Spleen (tissue), 7 donors: Measurements from ENCODE around the gene KCNH8.

Experiments used
- POLR2A ChIP-seq, 3 donors: fragments of 450-650 bp; IDR thresholded peaks; one replicate each; pipeline ENCODE4 v1.5.1; 2017; ENCODE audit warnings: antibody characterized with exemption in 3 of 3, mild to moderate bottlenecking in 1 of 3
- POLR2AphosphoS5 ChIP-seq, 3 donors: sonication (generic); formaldehyde crosslinking; IDR thresholded peaks; one replicate each; pipeline ENCODE4 v1.5.1; 2017; ENCODE audit warnings: antibody characterized with exemption in 3 of 3
- TF ChIP-seq, protein P1 (sequence below), 11 experiments: fragments of 200-600 bp in 7 of 11; fragments of 450-650 bp in 4 of 11; sonication (generic) in 4 of 11; IDR thresholded peaks in 8 of 11; conservative IDR thresholded peaks in 3 of 11; 1 replicate in 7 of 11; 2 replicates in 4 of 11; pipeline versions ENCODE4 v1.4.0 to v1.8.0; 2016 to 2021; ENCODE audit warnings: antibody characterized with exemption in 11 of 11, inconsistent platforms in 4 of 11, mild to moderate bottlenecking in 1 of 11
- donor health status: DM: no; HTN: no; CAD: no; lungs with moderate emphysema.
- donor health status: DM: no; HTN: no; CAD: no.
- donor health status: DM: no; HTN: no; CAD: no.

DNA sequence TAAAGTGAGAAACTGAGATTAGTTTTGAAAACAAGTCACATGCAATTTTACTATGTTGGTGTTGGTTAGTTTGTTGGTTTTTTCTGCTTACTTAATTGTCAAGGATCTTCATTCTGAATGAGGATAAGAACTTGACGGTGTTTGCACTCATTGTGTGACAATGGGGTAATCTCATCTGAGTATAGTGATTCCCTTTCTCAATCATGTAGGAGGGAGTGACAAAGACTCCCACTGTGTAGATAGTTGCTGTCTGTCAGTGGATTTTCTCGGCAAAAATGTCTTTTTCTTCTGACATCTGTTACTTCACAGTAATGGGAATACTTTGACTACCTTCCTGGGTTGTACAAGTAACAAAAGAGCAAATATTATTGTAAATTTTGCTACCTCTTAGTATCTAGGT lies 23.5 kb downstream of the KCNH8 start:
- TF ChIP-seq, protein P1, sequence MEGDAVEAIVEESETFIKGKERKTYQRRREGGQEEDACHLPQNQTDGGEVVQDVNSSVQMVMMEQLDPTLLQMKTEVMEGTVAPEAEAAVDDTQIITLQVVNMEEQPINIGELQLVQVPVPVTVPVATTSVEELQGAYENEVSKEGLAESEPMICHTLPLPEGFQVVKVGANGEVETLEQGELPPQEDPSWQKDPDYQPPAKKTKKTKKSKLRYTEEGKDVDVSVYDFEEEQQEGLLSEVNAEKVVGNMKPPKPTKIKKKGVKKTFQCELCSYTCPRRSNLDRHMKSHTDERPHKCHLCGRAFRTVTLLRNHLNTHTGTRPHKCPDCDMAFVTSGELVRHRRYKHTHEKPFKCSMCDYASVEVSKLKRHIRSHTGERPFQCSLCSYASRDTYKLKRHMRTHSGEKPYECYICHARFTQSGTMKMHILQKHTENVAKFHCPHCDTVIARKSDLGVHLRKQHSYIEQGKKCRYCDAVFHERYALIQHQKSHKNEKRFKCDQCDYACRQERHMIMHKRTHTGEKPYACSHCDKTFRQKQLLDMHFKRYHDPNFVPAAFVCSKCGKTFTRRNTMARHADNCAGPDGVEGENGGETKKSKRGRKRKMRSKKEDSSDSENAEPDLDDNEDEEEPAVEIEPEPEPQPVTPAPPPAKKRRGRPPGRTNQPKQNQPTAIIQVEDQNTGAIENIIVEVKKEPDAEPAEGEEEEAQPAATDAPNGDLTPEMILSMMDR (IDR thresholded peaks at IDR 0.05 in 8 of 11, conservative IDR thresholded peaks at IDR 0.05 in 3 of 11), result no peak
- no peak for TF ChIP-seq POLR2A (IDR thresholded peaks at IDR 0.05)
- no peak for TF ChIP-seq POLR2AphosphoS5 (IDR thresholded peaks at IDR 0.05)
